ENCODE results near the gene NOS1AP.
"Not testable (repeated sequence)": the region's sequence is repeated elsewhere in the genome, so short reads cannot be mapped to it uniquely, and the experiment has no call there.

NOS1AP gene

GRCh38 chr1:162389021-162389818, 319.7 kb downstream of the NOS1AP start:
- no peak for DNase-seq

DNA sequence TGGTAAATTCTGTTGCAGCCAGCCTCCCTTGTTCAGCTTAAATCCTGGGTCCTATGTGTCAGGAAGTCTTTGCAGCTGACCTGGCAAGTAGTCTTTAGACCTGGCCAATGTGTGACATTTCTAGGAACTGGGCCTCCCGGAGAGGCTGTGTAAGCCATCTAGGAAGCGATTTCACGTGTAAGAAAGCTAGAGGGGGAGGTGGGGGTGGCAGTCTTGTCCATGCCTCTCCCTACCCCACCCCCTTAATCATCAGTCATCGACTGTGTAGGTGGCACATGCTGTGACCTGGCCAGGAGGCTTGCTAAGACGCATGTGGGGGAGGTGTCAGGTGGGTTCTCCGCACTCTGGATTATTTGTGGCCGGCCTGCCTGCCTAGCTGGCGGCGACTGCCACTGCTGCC, 320.5 kb downstream of the NOS1AP start:
- no peak for DNase-seq

GRCh38 chr1:162390396-162391185, 321.1 kb downstream of the NOS1AP start:
- no peak for DNase-seq

- peak in 1 of 2 donors; percentile 34 for DNase-seq
These were observed 322.5 kb downstream of the NOS1AP start for GRCh38 chr1:162391790-162392563.

GRCh38 chr1:162396201-162396906, 326.9 kb downstream of the NOS1AP start:
- no peak for DNase-seq

DNA sequence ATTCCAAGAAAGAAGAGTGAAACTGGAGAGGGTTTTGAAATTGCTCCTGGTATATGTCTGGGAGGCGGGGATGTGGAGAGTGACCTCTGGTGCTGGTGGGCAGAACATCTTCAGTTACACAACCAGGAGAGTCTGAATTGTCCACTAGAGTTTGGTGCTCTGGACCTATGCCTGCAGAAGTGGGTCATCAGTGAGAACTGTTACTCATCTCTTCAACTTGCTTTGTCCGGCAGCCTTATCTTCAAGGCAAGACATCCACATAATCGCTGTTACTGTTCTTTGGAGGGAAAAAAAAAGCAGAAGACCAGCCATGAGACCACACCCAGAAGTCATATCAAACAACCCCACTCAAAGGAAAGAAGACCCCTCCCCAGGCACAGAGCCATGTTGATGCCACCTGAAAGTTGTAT, 327.6 kb downstream of the NOS1AP start:
- DNase-seq, result no peak

DNA sequence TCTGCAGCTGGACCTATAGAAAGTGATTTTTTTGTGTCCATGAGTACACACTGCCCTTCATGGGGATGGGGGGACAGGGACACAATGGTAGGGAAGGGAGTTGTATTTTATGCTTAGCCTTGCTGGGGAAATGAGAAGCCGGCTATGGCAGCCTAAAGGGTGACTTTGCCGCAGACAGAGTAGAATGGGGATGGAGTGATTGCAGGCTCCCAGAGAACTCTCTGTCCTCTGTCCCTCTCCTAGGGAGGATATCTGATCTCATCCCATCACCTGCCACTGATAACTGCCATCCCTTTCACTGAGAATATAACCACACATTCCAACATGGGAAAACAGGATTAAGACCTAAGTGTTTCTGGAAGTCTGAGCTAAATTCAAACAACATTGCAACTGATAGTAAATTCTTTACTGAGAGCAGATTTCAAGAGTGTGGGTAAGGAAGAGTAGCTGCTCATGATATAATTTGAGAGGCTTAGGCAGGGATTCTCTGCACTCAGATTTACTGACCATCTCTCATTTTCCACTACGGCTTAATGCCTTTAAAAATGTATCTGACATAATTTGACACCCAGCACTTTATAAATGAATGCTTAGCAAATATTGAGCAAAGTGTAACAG, 328.6 kb downstream of the NOS1AP start:
- no peak for DNase-seq

DNA sequence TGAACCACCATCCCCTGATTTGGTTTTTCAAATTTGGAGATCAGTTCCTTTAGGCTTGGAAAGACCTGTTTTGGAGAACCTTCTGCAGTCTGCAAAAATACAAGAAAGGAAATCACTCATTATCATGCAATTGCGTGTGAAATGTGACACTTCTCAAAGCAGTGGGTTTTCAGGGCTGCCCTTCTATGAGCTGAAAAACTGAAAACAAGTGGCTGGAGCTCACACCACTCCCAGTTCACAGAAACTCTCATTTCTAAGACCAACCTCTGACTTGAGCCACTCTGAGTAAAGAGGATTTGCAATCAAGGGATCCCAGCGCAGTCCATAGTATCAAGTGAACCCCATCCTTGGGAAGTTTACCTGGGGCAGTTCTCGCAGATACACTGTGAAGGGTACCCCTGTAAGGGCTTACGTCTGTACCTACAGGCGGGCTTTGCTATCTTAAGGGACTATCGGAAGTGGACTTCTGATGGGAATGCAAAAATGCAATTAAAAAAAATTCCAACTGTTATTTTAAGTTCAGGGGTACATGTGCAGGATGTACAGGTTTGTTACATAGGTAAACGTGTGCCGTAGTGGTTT, 329.6 kb downstream of the NOS1AP start:
- no peak for DNase-seq

- no peak for DNase-seq
These were observed 331.4 kb downstream of the NOS1AP start for GRCh38 chr1:162400790-162401355.

GRCh38 chr1:162404550-162405160, 335.2 kb downstream of the NOS1AP start:
- no peak for DNase-seq

DNA sequence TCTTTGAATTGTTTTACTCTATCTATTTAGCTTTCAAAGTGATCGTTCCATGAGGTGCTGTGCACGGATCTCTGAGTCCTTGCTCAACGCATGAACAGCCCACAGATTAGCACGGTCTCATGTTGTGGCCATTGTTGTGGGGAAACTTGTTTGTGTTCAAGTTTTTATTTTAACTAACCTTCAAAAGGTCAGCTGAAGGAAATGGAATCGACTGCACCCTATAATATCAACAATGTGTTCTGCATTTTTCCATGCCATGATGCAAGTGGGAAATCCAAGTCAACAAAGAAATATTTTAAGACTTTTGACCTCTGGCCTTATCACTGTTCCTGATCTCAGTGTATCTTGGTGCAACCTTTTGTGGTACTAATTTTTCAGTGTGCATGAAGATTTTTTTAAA, 336.3 kb downstream of the NOS1AP start:
- DNase-seq, result no peak

DNA sequence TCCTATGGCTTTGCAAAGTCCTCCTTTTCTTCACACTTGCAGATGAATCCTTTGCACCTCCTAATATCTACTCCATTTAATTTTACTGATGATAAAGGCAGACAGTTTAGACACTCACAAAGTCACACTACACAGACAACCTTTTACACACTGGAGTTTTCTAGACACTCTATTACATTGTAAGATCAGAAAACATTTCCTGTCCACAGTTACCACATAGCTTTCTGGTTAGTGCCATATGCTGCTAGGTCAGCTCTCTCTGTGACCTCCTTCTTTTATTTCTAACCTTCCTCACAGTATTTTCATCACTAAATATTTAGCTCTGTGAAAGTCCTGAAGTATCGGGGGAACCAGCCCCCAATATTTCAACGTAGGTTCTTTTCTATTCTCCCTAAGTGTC, 337.3 kb downstream of the NOS1AP start:
- DNase-seq, result no peak

DNA sequence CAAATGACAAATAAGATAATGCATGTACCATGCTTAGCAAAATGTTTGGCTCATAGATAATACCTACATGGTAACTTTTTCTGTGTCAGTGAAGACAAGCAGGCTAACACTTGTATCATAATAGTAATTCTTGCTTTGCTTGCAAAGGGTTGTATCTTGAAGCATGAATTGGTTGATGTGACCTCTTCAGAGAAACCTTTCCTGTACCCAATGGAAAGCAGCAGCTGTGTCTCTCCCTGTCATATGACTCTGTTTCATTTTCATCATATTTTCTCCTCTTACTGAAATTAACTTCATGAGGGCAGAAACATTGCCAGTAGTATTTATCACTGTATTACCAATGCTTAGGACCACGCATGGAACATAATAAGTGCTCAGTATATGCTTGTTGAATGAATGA, 338.0 kb downstream of the NOS1AP start:
- no peak for DNase-seq

- DNase-seq, result no peak
These were observed 342.5 kb downstream of the NOS1AP start, which contains the start of gene SH2D1B for GRCh38 chr1:162412002-162412401. SH2D1B (minus strand) TSS chr1:162412136; CDS start chr1:162412016, 120 bp downstream.

DNA sequence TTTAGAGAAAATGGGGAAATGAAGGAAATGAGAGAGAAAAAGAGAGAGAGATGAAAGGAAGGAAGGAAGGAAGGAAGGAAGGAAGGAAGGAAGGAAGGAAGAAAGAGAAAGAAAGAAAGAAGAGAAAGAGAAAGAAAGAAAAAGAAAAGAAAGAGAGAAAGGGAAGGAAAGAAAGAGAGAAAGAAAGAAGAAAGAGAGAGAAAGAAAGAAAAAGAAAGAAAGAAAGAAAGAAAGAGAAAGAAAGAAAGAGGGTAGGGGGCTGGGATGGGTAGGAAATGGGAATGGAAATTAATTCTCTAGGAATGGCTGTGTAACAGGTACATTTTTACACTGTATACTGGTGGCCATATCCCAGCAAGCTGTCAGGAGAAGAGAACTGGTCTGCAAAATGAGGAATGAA, 346.7 kb downstream of the NOS1AP start:
- DNase-seq, result no peak

DNA sequence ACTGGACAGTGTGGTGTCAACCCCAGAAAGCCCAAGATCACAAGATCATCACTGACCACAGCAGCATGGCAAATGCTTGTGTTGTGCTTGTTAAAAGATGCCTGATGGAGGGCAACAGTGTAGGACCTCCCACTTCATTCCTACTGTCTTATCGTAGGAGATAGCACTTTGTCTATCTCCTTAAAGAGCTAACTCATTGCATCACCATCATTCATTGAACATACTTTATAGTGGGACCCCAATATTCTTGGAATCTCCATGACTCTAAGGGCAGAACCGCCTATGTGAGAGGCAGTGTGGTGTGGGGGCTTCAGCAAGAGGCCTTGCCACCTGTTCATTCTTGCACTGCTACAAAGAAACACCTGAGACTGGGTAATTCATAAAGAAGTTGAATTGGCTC, 347.4 kb downstream of the NOS1AP start:
- no peak for DNase-seq

- no peak for DNase-seq
These were observed 348.2 kb downstream of the NOS1AP start for GRCh38 chr1:162417650-162418049.

DNA sequence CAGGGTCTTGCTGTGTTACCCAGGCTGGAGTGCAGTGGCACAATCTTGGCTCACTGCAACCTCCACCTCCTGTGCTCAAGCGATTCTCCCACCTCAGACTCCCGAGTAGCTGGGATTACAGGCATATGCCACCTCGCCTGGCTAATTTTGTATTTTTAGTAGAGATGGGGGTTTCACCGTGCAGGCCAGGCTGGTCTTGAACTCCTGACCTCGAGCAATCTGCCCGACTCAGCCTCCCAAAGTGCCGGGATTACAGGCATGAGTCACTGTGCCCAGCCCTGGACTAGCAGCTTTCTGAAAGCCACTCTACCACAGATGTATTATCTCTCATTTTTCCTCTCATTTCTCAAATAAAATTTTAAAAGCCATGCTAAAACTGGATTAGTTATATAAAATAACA, 349.1 kb downstream of the NOS1AP start:
- DNase-seq, result not testable (repeated sequence)

GRCh38 chr1:162419450-162419931, 350.0 kb downstream of the NOS1AP start:
- DNase-seq, result not testable (repeated sequence)
